Measurements from ENCODE around the gene RIPOR3. TPM values are rescaled to one million over a fixed set of nuclear protein-coding genes. Genes with fewer than 3 reads are reported as not detected.
A peak's percentile ranks its signal among the peaks of the same experiment; 100 is the strongest.

Gene RIPOR3
- total RNA-seq, 1 experiment from 2014 or later: 0.46 TPM

DNA sequence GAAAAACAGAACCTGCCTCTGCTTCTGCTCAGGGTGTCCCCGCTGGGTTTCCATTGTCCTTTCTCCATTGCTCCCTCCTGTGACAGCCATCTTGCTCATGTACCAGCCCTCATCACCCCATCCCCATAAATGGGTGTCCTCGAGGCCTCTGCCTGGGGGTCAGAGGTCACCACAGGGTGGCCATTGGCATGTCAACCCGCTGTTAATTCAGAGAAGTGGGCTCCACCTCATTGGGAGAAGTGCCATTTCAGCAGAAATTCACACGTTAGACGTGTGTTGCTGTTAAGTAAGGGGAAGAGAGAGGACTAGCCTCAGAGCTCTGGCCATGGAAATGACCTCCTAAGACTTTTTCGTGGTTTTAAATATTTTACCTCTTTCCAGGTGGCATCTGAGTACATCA, 109.2 kb downstream of the RIPOR3 start:
- H3K27ac ChIP-seq (ENCODE audit: insufficient read length, low read depth, low read length): no peak overlapping the region
- H3K36me3 Mint-ChIP-seq (ENCODE audit: insufficient read depth in 1 of 3, low read depth in 3 of 3): peaks cover 21 to 66% (median 62%) of the 10 kb centered on the region in 3 experiments; a peak in 6 of 7 replicates

More for the DNA sequence above, 109.2 kb downstream of the RIPOR3 start:
- H3K4me1 Mint-ChIP-seq: no peaks in the 10 kb centered on the region
- no peaks in the 10 kb centered on the region for H3K79me2 ChIP-seq (ENCODE audit: insufficient read depth, low read length)
- no peak overlapping the region for H3K14ac ChIP-seq (ENCODE audit: insufficient read depth, low read length)
- no peak overlapping the region for H3K4me3 Mint-ChIP-seq
- no peak overlapping the region for H4K5ac ChIP-seq (ENCODE audit: insufficient read length, low read depth, low read length)
- H2BK120ac ChIP-seq (ENCODE audit: low read depth, low read length, poor library complexity, severe bottlenecking): no peak overlapping the region
- H3K9me3 ChIP-seq (ENCODE audit: control insufficient read depth, low read depth, low read length): no peaks in the 10 kb centered on the region
- no peak overlapping the region for H2AFZ ChIP-seq (ENCODE audit: low read length)
- H3K4me1 ChIP-seq (ENCODE audit: insufficient read depth, low read length): no peaks in the 10 kb centered on the region
- H3K4me2 ChIP-seq (ENCODE audit: insufficient read depth, insufficient read length, low read length): no peak overlapping the region
- H3K27me3 Mint-ChIP-seq (ENCODE audit: low read depth): no peaks in the 10 kb centered on the region
- no peaks in the 10 kb centered on the region for H3K23me2 ChIP-seq (ENCODE audit: insufficient read length, low read depth, low read length, poor library complexity, severe bottlenecking)
- TF ChIP-seq, protein P1, sequence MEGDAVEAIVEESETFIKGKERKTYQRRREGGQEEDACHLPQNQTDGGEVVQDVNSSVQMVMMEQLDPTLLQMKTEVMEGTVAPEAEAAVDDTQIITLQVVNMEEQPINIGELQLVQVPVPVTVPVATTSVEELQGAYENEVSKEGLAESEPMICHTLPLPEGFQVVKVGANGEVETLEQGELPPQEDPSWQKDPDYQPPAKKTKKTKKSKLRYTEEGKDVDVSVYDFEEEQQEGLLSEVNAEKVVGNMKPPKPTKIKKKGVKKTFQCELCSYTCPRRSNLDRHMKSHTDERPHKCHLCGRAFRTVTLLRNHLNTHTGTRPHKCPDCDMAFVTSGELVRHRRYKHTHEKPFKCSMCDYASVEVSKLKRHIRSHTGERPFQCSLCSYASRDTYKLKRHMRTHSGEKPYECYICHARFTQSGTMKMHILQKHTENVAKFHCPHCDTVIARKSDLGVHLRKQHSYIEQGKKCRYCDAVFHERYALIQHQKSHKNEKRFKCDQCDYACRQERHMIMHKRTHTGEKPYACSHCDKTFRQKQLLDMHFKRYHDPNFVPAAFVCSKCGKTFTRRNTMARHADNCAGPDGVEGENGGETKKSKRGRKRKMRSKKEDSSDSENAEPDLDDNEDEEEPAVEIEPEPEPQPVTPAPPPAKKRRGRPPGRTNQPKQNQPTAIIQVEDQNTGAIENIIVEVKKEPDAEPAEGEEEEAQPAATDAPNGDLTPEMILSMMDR (conservative IDR thresholded peaks at IDR 0.05): no peak
- no peak overlapping the region for H2AK5ac ChIP-seq (ENCODE audit: insufficient read length, low read length)
- H3K18ac ChIP-seq (ENCODE audit: insufficient read length, low read depth, low read length): no peak overlapping the region
- WGBS (ENCODE audit: extremely low coverage, insufficient read length, low lambda C conversion rate): no CpG with 5 or more reads among the region's 6 CpGs
- H4K8ac ChIP-seq (replicated peaks; ENCODE audit: insufficient read length, low read depth, low read length): no peak overlapping the region
- H3K9ac ChIP-seq (ENCODE audit: extremely low read depth, insufficient read length, low read length): no peak overlapping the region
- no peaks in the 10 kb centered on the region for H3K9me3 Mint-ChIP-seq
- 0 out of 7 replicates have a peak overlapping the region, but pooled peaks of 1 of the 3 experiments have one; percentile 22 for H3K27ac Mint-ChIP-seq
- H3K23ac ChIP-seq (ENCODE audit: insufficient read length, low read depth, low read length): no peak overlapping the region
- no peak overlapping the region for H3K56ac ChIP-seq (ENCODE audit: insufficient read length, low read depth, low read length)
- H3T11ph ChIP-seq (ENCODE audit: low read length): no peak overlapping the region
- H3K79me1 ChIP-seq (ENCODE audit: insufficient read depth, low read depth, low read length, poor library complexity, severe bottlenecking): no peaks in the 10 kb centered on the region
- H2BK12ac ChIP-seq (ENCODE audit: insufficient read length, low read depth, low read length): no peak overlapping the region
- H4K20me1 ChIP-seq (ENCODE audit: control insufficient read depth, insufficient read depth, insufficient read length): no peaks in the 10 kb centered on the region
- H4K91ac ChIP-seq (ENCODE audit: insufficient read length, low read depth, low read length): no peak overlapping the region
- H2BK15ac ChIP-seq (ENCODE audit: low read depth, low read length): no peak overlapping the region
- DNase-seq: no peak
- H3K27me3 ChIP-seq (ENCODE audit: insufficient read depth, low read length): no peaks in the 10 kb centered on the region
- no peak overlapping the region for H2BK5ac ChIP-seq (ENCODE audit: insufficient read length, low read length)
- no peak overlapping the region for H3K4ac ChIP-seq (ENCODE audit: low read depth, low read length)
- no peak overlapping the region for H2BK20ac ChIP-seq (ENCODE audit: low read depth, low read length, poor library complexity, severe bottlenecking)
